Naive B cell (primary cell): Measurements from ENCODE around the gene ANKRD29. TPM values are rescaled to one million over a fixed set of nuclear protein-coding genes. Genes with fewer than 3 reads are reported as not detected.
"Not testable (repeated sequence)": the region's sequence is repeated elsewhere in the genome, so short reads cannot be mapped to it uniquely, and the experiment has no call there.

Source experiments
- ATAC-seq, 2 donors: fragments of 150-1000 bp; cut with Tn5 transposase; 2 replicates each; pipeline ENCODE4 v1.10.0; 2021; ENCODE audit warnings: low read depth in 2 of 2, mild to moderate bottlenecking in 2 of 2, moderate library complexity in 2 of 2
- DNase-seq: peaks from one replicate; pipeline ENCODE4 v3.0.0; 2022
- H3K27ac Mint-ChIP-seq, 6 donors: one replicate each; pipeline ENCODE4 v1.8.0; 2020 to 2022; ENCODE audit warnings: mild to moderate bottlenecking in 6 of 6, mixed read lengths in 6 of 6, moderate library complexity in 5 of 6, inconsistent platforms in 2 of 6
- H3K27me3 Mint-ChIP-seq, 3 donors: one replicate each; pipeline ENCODE4 v1.8.0; 2021 to 2022; ENCODE audit warnings: mixed read lengths in 3 of 3, mild to moderate bottlenecking in 1 of 3
- H3K36me3 Mint-ChIP-seq, 2 donors: one replicate each; pipeline ENCODE4 v1.8.0; 2020 to 2022; ENCODE audit warnings: mixed read lengths in 2 of 2, inconsistent platforms in 1 of 2, mild to moderate bottlenecking in 1 of 2
- H3K4me1 Mint-ChIP-seq, 3 donors: one replicate each; pipeline ENCODE4 v1.8.0; 2020 to 2022; ENCODE audit warnings: mixed read lengths in 3 of 3, inconsistent platforms in 1 of 3, mild to moderate bottlenecking in 1 of 3, moderate library complexity in 1 of 3
- H3K4me3 Mint-ChIP-seq, 8 donors: one replicate each; pipeline ENCODE4 v1.8.0; 2020 to 2022; ENCODE audit warnings: mild to moderate bottlenecking in 8 of 8, mixed read lengths in 8 of 8, moderate library complexity in 8 of 8, inconsistent platforms in 2 of 8
- H3K9me3 Mint-ChIP-seq, 7 donors: one replicate each; pipeline ENCODE4 v1.8.0; 2020 to 2022; ENCODE audit warnings: mixed read lengths in 7 of 7, mild to moderate bottlenecking in 5 of 7, inconsistent platforms in 2 of 7, moderate library complexity in 1 of 7
- polyA plus RNA-seq, 6 donors: library from polyadenylated mRNA; unstranded; fragments of 300-500 nt; fragmentation: Illumina TruSeq; gene quantifications; one replicate each; pipeline ENCODE4 v1.2.3, GENCODE V29; 2021; ENCODE audit warnings: low read depth in 6 of 6

Gene ANKRD29
- polyA plus RNA-seq, 6 donors from 2014 or later = 0.26 to 0.33 TPM; not detected in 4

GRCh38 chr18:23614413-23614812 lies 48.3 kb downstream of the ANKRD29 start:
- no peak overlapping the region for H3K4me3 Mint-ChIP-seq
- H3K9me3 Mint-ChIP-seq = no peaks in the 10 kb centered on the region
- no peaks in the 10 kb centered on the region for H3K36me3 Mint-ChIP-seq

GRCh38 chr18:23613091-23613475 lies 49.6 kb downstream of the ANKRD29 start:
- not testable (repeated sequence) for H3K4me3 Mint-ChIP-seq, H3K4me1 Mint-ChIP-seq, ATAC-seq, H3K27ac Mint-ChIP-seq, DNase-seq, H3K27me3 Mint-ChIP-seq, H3K36me3 Mint-ChIP-seq, H3K9me3 Mint-ChIP-seq

More at GRCh38 chr18:23614413-23614812, 48.3 kb downstream of the ANKRD29 start:
- Mint-ChIP-seq H3K27me3 (peaks cover 16 to 22% (median 19%) of the 10 kb centered on the region in 3 donors), H3K4me1 (peaks cover 5 to 9% (median 8%) of the 10 kb centered on the region in 3 donors), H3K27ac (no peak overlapping the region)
- no peak for ATAC-seq
- no peak for DNase-seq

- ATAC-seq (no peak), DNase-seq (no peak)
- Mint-ChIP-seq H3K36me3 (no peaks in the 10 kb centered on the region), H3K4me3 (no peak overlapping the region), H3K9me3 (no peaks in the 10 kb centered on the region), H3K27ac (peak overlapping the region in 1 of 6 donors; percentile 44), H3K4me1 (no peaks in the 10 kb centered on the region), H3K27me3 (peaks cover 2 to 4% (median 3%) of the 10 kb centered on the region in 3 donors)
Measured at GRCh38 chr18:23612434-23613090, 50.1 kb downstream of the ANKRD29 start.

GRCh38 chr18:23609390-23610023 lies 53.2 kb downstream of the ANKRD29 start:
- no peaks in the 10 kb centered on the region for H3K9me3 Mint-ChIP-seq
- no peak overlapping the region for H3K4me3 Mint-ChIP-seq
- H3K27ac Mint-ChIP-seq = no peak overlapping the region
- H3K36me3 Mint-ChIP-seq = no peaks in the 10 kb centered on the region
- H3K4me1 Mint-ChIP-seq = no peaks in the 10 kb centered on the region
- no peak for DNase-seq
- no peak for ATAC-seq
- no peaks in the 10 kb centered on the region for H3K27me3 Mint-ChIP-seq

GRCh38 chr18:23608211-23608610 lies 54.5 kb downstream of the ANKRD29 start:
- no peak overlapping the region for H3K4me3 Mint-ChIP-seq
- H3K27ac Mint-ChIP-seq = no peak overlapping the region
- no peaks in the 10 kb centered on the region for H3K9me3 Mint-ChIP-seq
- ATAC-seq (no peak), DNase-seq (no peak)
- H3K27me3 Mint-ChIP-seq = peaks cover 0 to 6% (median 0%) of the 10 kb centered on the region in 3 donors
- no peaks in the 10 kb centered on the region for H3K36me3 Mint-ChIP-seq
- H3K4me1 Mint-ChIP-seq = no peaks in the 10 kb centered on the region

GRCh38 chr18:23605941-23606340 lies 56.8 kb downstream of the ANKRD29 start:
- ATAC-seq (no peak), DNase-seq (no peak)
- Mint-ChIP-seq H3K27me3 (peaks cover 0 to 6% (median 0%) of the 10 kb centered on the region in 3 donors), H3K36me3 (no peaks in the 10 kb centered on the region), H3K4me1 (no peaks in the 10 kb centered on the region), H3K27ac (no peak overlapping the region), H3K9me3 (no peaks in the 10 kb centered on the region), H3K4me3 (no peak overlapping the region)

GRCh38 chr18:23599809-23600208 lies 62.9 kb downstream of the ANKRD29 start:
- no peaks in the 10 kb centered on the region for H3K9me3 Mint-ChIP-seq
- no peak for DNase-seq
- no peak for ATAC-seq
- no peaks in the 10 kb centered on the region for H3K36me3 Mint-ChIP-seq
- H3K4me1 Mint-ChIP-seq = peaks cover 8 to 15% (median 13%) of the 10 kb centered on the region in 3 donors
- H3K4me3 Mint-ChIP-seq = no peak overlapping the region
- no peak overlapping the region for H3K27ac Mint-ChIP-seq
- H3K27me3 Mint-ChIP-seq = peaks cover 0 to 6% (median 4%) of the 10 kb centered on the region in 3 donors

- Mint-ChIP-seq H3K4me1 (peaks cover 8 to 15% (median 13%) of the 10 kb centered on the region in 3 donors), H3K36me3 (no peaks in the 10 kb centered on the region), H3K27ac (peak overlapping the region in 2 of 6 donors; percentile 81 to 89), H3K4me3 (peak overlapping the region in 1 of 8 donors; percentile 3), H3K9me3 (no peaks in the 10 kb centered on the region), H3K27me3 (peaks cover 0 to 4% (median 0%) of the 10 kb centered on the region in 3 donors)
- ATAC-seq (peak; percentile 77 to 88), DNase-seq (no peak)
Measured at GRCh38 chr18:23596183-23596582, 66.5 kb downstream of the ANKRD29 start.

GRCh38 chr18:23595591-23595990 lies 67.1 kb downstream of the ANKRD29 start:
- Mint-ChIP-seq H3K27ac (peak overlapping the region in 1 of 6 donors; percentile 89), H3K4me3 (no peak overlapping the region), H3K27me3 (peaks cover 0 to 4% (median 0%) of the 10 kb centered on the region in 3 donors), H3K9me3 (no peaks in the 10 kb centered on the region), H3K4me1 (peaks cover 8 to 15% (median 13%) of the 10 kb centered on the region in 3 donors), H3K36me3 (no peaks in the 10 kb centered on the region)
- ATAC-seq (no peak), DNase-seq (no peak)

GRCh38 chr18:23593720-23594119 lies 69.0 kb downstream of the ANKRD29 start:
- no peaks in the 10 kb centered on the region for H3K27me3 Mint-ChIP-seq
- H3K9me3 Mint-ChIP-seq = no peaks in the 10 kb centered on the region
- no peaks in the 10 kb centered on the region for H3K36me3 Mint-ChIP-seq
- no peak overlapping the region for H3K27ac Mint-ChIP-seq
- peak overlapping the region in 1 of 8 donors; percentile 45 for H3K4me3 Mint-ChIP-seq
- peaks cover 8 to 15% (median 13%) of the 10 kb centered on the region in 3 donors for H3K4me1 Mint-ChIP-seq
- no peak for ATAC-seq
- no peak for DNase-seq

GRCh38 chr18:23592911-23593310 lies 69.8 kb downstream of the ANKRD29 start:
- no peak for DNase-seq
- Mint-ChIP-seq H3K4me3 (no peak overlapping the region), H3K27me3 (no peaks in the 10 kb centered on the region), H3K27ac (peak overlapping the region in 1 of 6 donors; percentile 95), H3K36me3 (no peaks in the 10 kb centered on the region), H3K9me3 (no peaks in the 10 kb centered on the region), H3K4me1 (peaks cover 8 to 15% (median 13%) of the 10 kb centered on the region in 3 donors)
- no peak for ATAC-seq

- Mint-ChIP-seq H3K9me3 (no peaks in the 10 kb centered on the region), H3K27me3 (no peaks in the 10 kb centered on the region), H3K27ac (no peak overlapping the region), H3K4me1 (peaks cover 0 to 9% (median 6%) of the 10 kb centered on the region in 3 donors), H3K4me3 (no peak overlapping the region), H3K36me3 (no peaks in the 10 kb centered on the region)
- ATAC-seq = no peak
- DNase-seq = no peak
Measured at GRCh38 chr18:23591011-23591410, 71.7 kb downstream of the ANKRD29 start.

- Mint-ChIP-seq H3K27me3 (no peaks in the 10 kb centered on the region), H3K4me1 (peaks cover 13 to 23% (median 22%) of the 10 kb centered on the region in 3 donors), H3K9me3 (no peaks in the 10 kb centered on the region), H3K4me3 (peak overlapping the region in 1 of 8 donors; percentile 98), H3K27ac (peak overlapping the region in 1 of 6 donors; percentile 48), H3K36me3 (no peaks in the 10 kb centered on the region)
- ATAC-seq = no peak
- DNase-seq = no peak
Measured at GRCh38 chr18:23588836-23589560, 73.7 kb downstream of the ANKRD29 start.
